ENCODE results near the gene SMDT1.

DNA sequence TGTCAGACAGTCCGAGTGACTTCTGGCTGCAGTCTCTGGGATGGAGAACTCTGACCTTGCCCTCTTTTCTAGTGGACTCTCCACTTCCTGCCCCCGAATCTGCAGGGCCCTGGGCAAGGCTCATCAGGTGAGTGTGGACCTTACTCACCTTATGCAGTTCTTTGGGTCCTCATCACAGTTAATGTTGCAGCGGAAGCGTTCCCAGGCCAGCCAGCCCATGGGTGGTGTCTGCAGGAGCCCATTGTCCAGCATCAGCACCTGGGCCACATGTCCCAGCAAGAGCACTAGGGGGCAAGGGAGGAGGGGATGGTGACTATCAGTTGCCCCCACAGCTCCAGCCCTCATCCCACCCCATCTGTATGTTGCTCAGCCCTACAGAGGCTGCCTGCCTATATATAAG lies 11.2 kb upstream of the SMDT1 start:
- TF ChIP-seq, protein P1, sequence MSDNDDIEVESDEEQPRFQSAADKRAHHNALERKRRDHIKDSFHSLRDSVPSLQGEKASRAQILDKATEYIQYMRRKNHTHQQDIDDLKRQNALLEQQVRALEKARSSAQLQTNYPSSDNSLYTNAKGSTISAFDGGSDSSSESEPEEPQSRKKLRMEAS (IDR thresholded peaks at IDR 0.05; ENCODE audit: low read depth): no peak
- TF ChIP-seq, protein P2, sequence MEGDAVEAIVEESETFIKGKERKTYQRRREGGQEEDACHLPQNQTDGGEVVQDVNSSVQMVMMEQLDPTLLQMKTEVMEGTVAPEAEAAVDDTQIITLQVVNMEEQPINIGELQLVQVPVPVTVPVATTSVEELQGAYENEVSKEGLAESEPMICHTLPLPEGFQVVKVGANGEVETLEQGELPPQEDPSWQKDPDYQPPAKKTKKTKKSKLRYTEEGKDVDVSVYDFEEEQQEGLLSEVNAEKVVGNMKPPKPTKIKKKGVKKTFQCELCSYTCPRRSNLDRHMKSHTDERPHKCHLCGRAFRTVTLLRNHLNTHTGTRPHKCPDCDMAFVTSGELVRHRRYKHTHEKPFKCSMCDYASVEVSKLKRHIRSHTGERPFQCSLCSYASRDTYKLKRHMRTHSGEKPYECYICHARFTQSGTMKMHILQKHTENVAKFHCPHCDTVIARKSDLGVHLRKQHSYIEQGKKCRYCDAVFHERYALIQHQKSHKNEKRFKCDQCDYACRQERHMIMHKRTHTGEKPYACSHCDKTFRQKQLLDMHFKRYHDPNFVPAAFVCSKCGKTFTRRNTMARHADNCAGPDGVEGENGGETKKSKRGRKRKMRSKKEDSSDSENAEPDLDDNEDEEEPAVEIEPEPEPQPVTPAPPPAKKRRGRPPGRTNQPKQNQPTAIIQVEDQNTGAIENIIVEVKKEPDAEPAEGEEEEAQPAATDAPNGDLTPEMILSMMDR (IDR thresholded peaks at IDR 0.05): no peak
- no peak for TF ChIP-seq ELF1 (IDR thresholded peaks at IDR 0.05)
- no peak for TF ChIP-seq POLR2AphosphoS5 (IDR thresholded peaks at IDR 0.05; ENCODE audit: low read depth, low read length)
- TF ChIP-seq, protein P3, sequence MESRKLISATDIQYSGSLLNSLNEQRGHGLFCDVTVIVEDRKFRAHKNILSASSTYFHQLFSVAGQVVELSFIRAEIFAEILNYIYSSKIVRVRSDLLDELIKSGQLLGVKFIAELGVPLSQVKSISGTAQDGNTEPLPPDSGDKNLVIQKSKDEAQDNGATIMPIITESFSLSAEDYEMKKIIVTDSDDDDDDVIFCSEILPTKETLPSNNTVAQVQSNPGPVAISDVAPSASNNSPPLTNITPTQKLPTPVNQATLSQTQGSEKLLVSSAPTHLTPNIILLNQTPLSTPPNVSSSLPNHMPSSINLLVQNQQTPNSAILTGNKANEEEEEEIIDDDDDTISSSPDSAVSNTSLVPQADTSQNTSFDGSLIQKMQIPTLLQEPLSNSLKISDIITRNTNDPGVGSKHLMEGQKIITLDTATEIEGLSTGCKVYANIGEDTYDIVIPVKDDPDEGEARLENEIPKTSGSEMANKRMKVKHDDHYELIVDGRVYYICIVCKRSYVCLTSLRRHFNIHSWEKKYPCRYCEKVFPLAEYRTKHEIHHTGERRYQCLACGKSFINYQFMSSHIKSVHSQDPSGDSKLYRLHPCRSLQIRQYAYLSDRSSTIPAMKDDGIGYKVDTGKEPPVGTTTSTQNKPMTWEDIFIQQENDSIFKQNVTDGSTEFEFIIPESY (IDR thresholded peaks at IDR 0.05; ENCODE audit: borderline replicate concordance, low read depth): no peak
- TF ChIP-seq EP300 (IDR thresholded peaks at IDR 0.05; ENCODE audit: borderline replicate concordance in 1 of 2, low read depth in 1 of 2, low read length in 1 of 2): no peak
- TF ChIP-seq CHD2 (IDR thresholded peaks at IDR 0.05; ENCODE audit: low read length, partially characterized antibody): no peak
- TF ChIP-seq, protein P4, sequence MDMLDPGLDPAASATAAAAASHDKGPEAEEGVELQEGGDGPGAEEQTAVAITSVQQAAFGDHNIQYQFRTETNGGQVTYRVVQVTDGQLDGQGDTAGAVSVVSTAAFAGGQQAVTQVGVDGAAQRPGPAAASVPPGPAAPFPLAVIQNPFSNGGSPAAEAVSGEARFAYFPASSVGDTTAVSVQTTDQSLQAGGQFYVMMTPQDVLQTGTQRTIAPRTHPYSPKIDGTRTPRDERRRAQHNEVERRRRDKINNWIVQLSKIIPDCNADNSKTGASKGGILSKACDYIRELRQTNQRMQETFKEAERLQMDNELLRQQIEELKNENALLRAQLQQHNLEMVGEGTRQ (IDR thresholded peaks at IDR 0.05; ENCODE audit: borderline replicate concordance, low read depth, low read length): no peak

All from SK-N-SH (cell line).